Activated naive CD4-positive, alpha-beta T cell treated with Interleukin-2 at 50 U/mL for 16 hours (primary cell): Measurements from ENCODE around the gene IQGAP3.
A peak's percentile ranks its signal among the peaks of the same experiment; 100 is the strongest.

Experiments
- DNase-seq: peaks from one replicate; pipeline ENCODE4 v3.0.0-alpha.2; 2020

The IQGAP3 gene

GRCh38 chr1:156534424-156535060 is 37.8 kb downstream of the IQGAP3 start:
- DNase-seq, result no peak

GRCh38 chr1:156533568-156534220 is 38.7 kb downstream of the IQGAP3 start:
- no peak for DNase-seq

- no peak for DNase-seq
Measured at GRCh38 chr1:156532374-156532773, 40.0 kb downstream of the IQGAP3 start.

- no peak for DNase-seq
Measured at GRCh38 chr1:156530006-156530405, 42.4 kb downstream of the IQGAP3 start.

- DNase-seq, result no peak
Measured at GRCh38 chr1:156528875-156529425, 43.4 kb downstream of the IQGAP3 start.

GRCh38 chr1:156528231-156528630 is 44.1 kb downstream of the IQGAP3 start:
- no peak for DNase-seq

- no peak for DNase-seq
Measured at GRCh38 chr1:156527584-156527983, 44.8 kb downstream of the IQGAP3 start.

- DNase-seq, result no peak
Measured at GRCh38 chr1:156525856-156526489, 46.4 kb downstream of the IQGAP3 start.

- DNase-seq, result no peak
Measured at GRCh38 chr1:156525071-156525501, 47.3 kb downstream of the IQGAP3 start.

- DNase-seq, result no peak
Measured at GRCh38 chr1:156524481-156524869, 47.9 kb downstream of the IQGAP3 start.

- no peak for DNase-seq
Measured at GRCh38 chr1:156523801-156524480, 48.4 kb downstream of the IQGAP3 start.

- DNase-seq, result no peak
Measured at GRCh38 chr1:156522443-156522970, 49.9 kb downstream of the IQGAP3 start.

- DNase-seq, result no peak
Measured at GRCh38 chr1:156517748-156518147, 54.6 kb downstream of the IQGAP3 start.

- DNase-seq, result no peak
Measured at GRCh38 chr1:156516821-156517220, 55.5 kb downstream of the IQGAP3 start.

GRCh38 chr1:156515956-156516355 is 56.4 kb downstream of the IQGAP3 start:
- no peak for DNase-seq

GRCh38 chr1:156513185-156513584 is 59.2 kb downstream of the IQGAP3 start:
- DNase-seq, result no peak

GRCh38 chr1:156511644-156512043 is 60.7 kb downstream of the IQGAP3 start:
- peak; percentile 43 for DNase-seq

GRCh38 chr1:156510709-156511108 is 61.7 kb downstream of the IQGAP3 start:
- DNase-seq, result no peak

- DNase-seq, result no peak
Measured at GRCh38 chr1:156509424-156510034, 62.8 kb downstream of the IQGAP3 start.

- no peak for DNase-seq
Measured at GRCh38 chr1:156508955-156509234, 63.5 kb downstream of the IQGAP3 start.

- no peak for DNase-seq
Measured at GRCh38 chr1:156508205-156508954, 64.0 kb downstream of the IQGAP3 start.

GRCh38 chr1:156506450-156506849 is 65.9 kb downstream of the IQGAP3 start:
- DNase-seq, result no peak
